Loucy (cell line): Measurements from ENCODE around the gene DERA.
"Not testable (repeated sequence)": the region's sequence is repeated elsewhere in the genome, so short reads cannot be mapped to it uniquely, and the experiment has no call there.

ENCODE experiments used
- CTCF ChIP-seq: fragments of 200-600 bp; sonication (generic); conservative IDR thresholded peaks from 2 replicates; pipeline ENCODE4 v1.5.1; 2014; ENCODE audit warnings: mild to moderate bottlenecking, antibody characterized with exemption, low read length
- EZH2phosphoT487 ChIP-seq: fragments of 200-600 bp; IDR thresholded peaks from 2 replicates; pipeline ENCODE4 v1.6.1; 2018; ENCODE audit warnings: antibody characterized with exemption, mild to moderate bottlenecking, moderate library complexity, borderline replicate concordance

- not testable (repeated sequence) for TF ChIP-seq CTCF, EZH2phosphoT487
Measured at GRCh38 chr12:16057351-16057751, 146.2 kb downstream of the DERA start.
